CD14-positive monocyte (primary cell): ENCODE results near the gene KDM1B. TPM values are rescaled to one million over a fixed set of nuclear protein-coding genes. Genes with fewer than 3 reads are reported as not detected.
"Not testable (repeated sequence)": the region's sequence is repeated elsewhere in the genome, so short reads cannot be mapped to it uniquely, and the experiment has no call there.

Source experiments
- DNase-seq, 3 donors: peaks; one replicate each; pipeline ENCODE4 v3.0.0-alpha.2; 2011 to 2022
- H2AFZ ChIP-seq: 2 replicates; pipeline ENCODE4 v1.6.0; 2012; ENCODE audit warnings: mild to moderate bottlenecking, low read depth, low read length, inconsistent platforms; ENCODE audit not compliant: insufficient read depth, poor library complexity, severe bottlenecking
- H3K27ac ChIP-seq, 2 donors: 1 replicate in 1 of 2; 2 replicates in 1 of 2; pipeline ENCODE4 v1.5.1; 2012 to 2013; ENCODE audit warnings: low read length in 2 of 2, control low read depth in 1 of 2, inconsistent platforms in 1 of 2, low read depth in 1 of 2, mild to moderate bottlenecking in 1 of 2
- H3K27me3 ChIP-seq, 2 donors: one replicate each; pipeline versions ENCODE4 v1.6.0 to v1.6.1; 2011 to 2013; ENCODE audit warnings: low read length in 2 of 2; ENCODE audit not compliant: control insufficient read depth in 2 of 2, insufficient read depth in 2 of 2
- H3K36me3 ChIP-seq, 2 donors: replicated peaks in 1 of 2; 1 replicate in 1 of 2; 2 replicates in 1 of 2; pipeline versions ENCODE4 v1.5.1 to v1.6.1; 2012 to 2013; ENCODE audit warnings: low read length in 2 of 2, control low read depth in 1 of 2, inconsistent platforms in 1 of 2, mild to moderate bottlenecking in 1 of 2; ENCODE audit not compliant: insufficient read depth in 2 of 2, control insufficient read depth in 1 of 2
- H3K4me1 ChIP-seq, 2 donors: 1 replicate in 1 of 2; 2 replicates in 1 of 2; pipeline versions ENCODE4 v1.5.1 to v1.6.1; 2012 to 2013; ENCODE audit warnings: low read length in 2 of 2, control low read depth in 1 of 2, inconsistent platforms in 1 of 2, mild to moderate bottlenecking in 1 of 2, moderate library complexity in 1 of 2; ENCODE audit not compliant: insufficient read depth in 2 of 2, control insufficient read depth in 1 of 2
- H3K4me2 ChIP-seq: replicated peaks from 2 replicates; pipeline ENCODE3; 2012; ENCODE audit warnings: low read length, moderate library complexity, mild to moderate bottlenecking; ENCODE audit not compliant: poor library complexity, severe bottlenecking; ENCODE audit errors: extremely low read depth
- H3K4me3 ChIP-seq, 3 experiments: fragments of 200-600 bp in 1 of 3; sonication (generic) in 1 of 3; replicated peaks in 1 of 3; 1 replicate in 2 of 3; 2 replicates in 1 of 3; pipeline ENCODE4 v1.5.1; 2011 to 2013; ENCODE audit warnings: low read length in 3 of 3, mild to moderate bottlenecking in 3 of 3, control low read depth in 2 of 3, low read depth in 2 of 3, inconsistent platforms in 1 of 3, moderate library complexity in 1 of 3
- H3K79me2 ChIP-seq: 2 replicates; pipeline ENCODE4 v1.6.0; 2012; ENCODE audit warnings: mild to moderate bottlenecking, control low read depth, inconsistent platforms, low read length, moderate library complexity; ENCODE audit not compliant: insufficient read depth
- H3K9ac ChIP-seq: 2 replicates; pipeline ENCODE4 v1.6.0; 2017; ENCODE audit warnings: low read length, mild to moderate bottlenecking; ENCODE audit not compliant: insufficient read depth, poor library complexity, severe bottlenecking
- H3K9me3 ChIP-seq, 2 donors: replicated peaks in 1 of 2; 1 replicate in 1 of 2; 2 replicates in 1 of 2; pipeline versions ENCODE4 v1.5.1 to v1.6.1; 2012 to 2013; ENCODE audit warnings: low read length in 2 of 2, control low read depth in 1 of 2; ENCODE audit not compliant: control insufficient read depth in 1 of 2, insufficient read depth in 1 of 2
- H4K20me1 ChIP-seq: 2 replicates; pipeline ENCODE4 v1.6.0; 2012; ENCODE audit warnings: mild to moderate bottlenecking, low read length, control low read depth, moderate library complexity; ENCODE audit not compliant: insufficient read depth
- H3K27ac Mint-ChIP-seq, 7 donors: one replicate each; pipeline ENCODE4 v1.8.0; 2020; ENCODE audit warnings: mild to moderate bottlenecking in 7 of 7, mixed read lengths in 7 of 7, moderate library complexity in 6 of 7, inconsistent platforms in 2 of 7
- H3K27me3 Mint-ChIP-seq, 3 donors: one replicate each; pipeline ENCODE4 v1.8.0; 2021 to 2022; ENCODE audit warnings: low read depth in 3 of 3, mild to moderate bottlenecking in 3 of 3, mixed read lengths in 3 of 3, moderate library complexity in 3 of 3, inconsistent platforms in 1 of 3
- H3K36me3 Mint-ChIP-seq, 2 donors: one replicate each; pipeline ENCODE4 v1.8.0; 2020; ENCODE audit warnings: mixed read lengths in 2 of 2, inconsistent platforms in 1 of 2, mild to moderate bottlenecking in 1 of 2
- H3K4me1 Mint-ChIP-seq: one replicate; pipeline ENCODE4 v1.8.0; 2020; ENCODE audit warnings: mild to moderate bottlenecking, mixed read lengths
- H3K4me3 Mint-ChIP-seq, 2 donors: one replicate each; pipeline ENCODE4 v1.8.0; 2020; ENCODE audit warnings: mild to moderate bottlenecking in 2 of 2, mixed read lengths in 2 of 2, moderate library complexity in 1 of 2
- H3K9me3 Mint-ChIP-seq, 7 donors: one replicate each; pipeline ENCODE4 v1.8.0; 2020 to 2022; ENCODE audit warnings: mixed read lengths in 7 of 7, mild to moderate bottlenecking in 6 of 7, moderate library complexity in 6 of 7, inconsistent platforms in 2 of 7
- CTCF ChIP-seq: fragments of 200-600 bp; IDR thresholded peaks from one replicate; pipeline ENCODE4 v1.8.0; 2022; ENCODE audit warnings: antibody characterized with exemption, mild to moderate bottlenecking
- WGBS: methylation state at CpG from one replicate; pipeline ENCODE4 v1.1.5; 2013; ENCODE audit warnings: missing lambda C conversion rate; ENCODE audit not compliant: insufficient coverage; 5-methylcytosine and 5-hydroxymethylcytosine counted together
- intact Hi-C, 2 donors: fragments of 100-400 bp; cut with micrococcal nuclease; formaldehyde crosslinking; loops; one replicate each; pipeline versions ENCODE4 v1.15.0 to v1.15.1; 2023
- polyA plus RNA-seq, 3 donors: library from polyadenylated mRNA; depleted of rRNA in 1 of 3; unstranded in 2 of 3; stranded (reverse) in 1 of 3; fragments of 300-500 nt in 2 of 3; fragments of >200 nt in 1 of 3; fragmentation: Illumina TruSeq in 2 of 3; gene quantifications; 1 replicate in 2 of 3; 2 replicates in 1 of 3; pipeline ENCODE4 v1.2.3, GENCODE V29; 2012 to 2021

KDM1B gene
- polyA plus RNA-seq, 3 donors = 4.4 to 50.8 (median 24.1) TPM

- DNase-seq, H3K4me1 Mint-ChIP-seq, H2AFZ ChIP-seq, H3K27me3 ChIP-seq, H3K4me3 ChIP-seq, intact Hi-C loops, H3K4me1 ChIP-seq, H3K9ac ChIP-seq, H3K9me3 ChIP-seq, H3K4me2 ChIP-seq, H3K27ac ChIP-seq, H3K4me3 Mint-ChIP-seq, H3K27me3 Mint-ChIP-seq: not testable (repeated sequence)
- peak overlapping the region in 2 of 7 donors; percentile 18 to 63 for H3K27ac Mint-ChIP-seq
- peaks cover 0 to 22% (median 4%) of the 10 kb centered on the region in 7 donors for H3K9me3 Mint-ChIP-seq
- peaks cover 61% of the 10 kb centered on the region for H3K79me2 ChIP-seq
- peaks cover 35 to 60% of the 10 kb centered on the region in 2 donors for H3K36me3 ChIP-seq
- peaks cover 37% of the 10 kb centered on the region for H4K20me1 ChIP-seq
- peaks cover 87 to 95% of the 10 kb centered on the region in 2 donors for H3K36me3 Mint-ChIP-seq
- WGBS = 89% methylated on average over 3 of the region's 7 CpGs
Measured at GRCh38 chr6:18231856-18232255, 76.6 kb downstream of the KDM1B start.

- peaks cover 84 to 96% of the 10 kb centered on the region in 2 donors for H3K36me3 Mint-ChIP-seq
- H3K4me1 ChIP-seq, H3K27ac ChIP-seq, H3K9me3 ChIP-seq, H3K27ac Mint-ChIP-seq, H3K4me3 Mint-ChIP-seq, DNase-seq, H2AFZ ChIP-seq, H3K27me3 Mint-ChIP-seq, intact Hi-C loops, H3K27me3 ChIP-seq, H3K4me3 ChIP-seq, H3K9ac ChIP-seq, H3K4me1 Mint-ChIP-seq, H3K4me2 ChIP-seq: not testable (repeated sequence)
- H3K9me3 Mint-ChIP-seq = peaks cover 0 to 19% (median 4%) of the 10 kb centered on the region in 7 donors
- peaks cover 69% of the 10 kb centered on the region for H3K79me2 ChIP-seq
- H3K36me3 ChIP-seq = peaks cover 35 to 60% of the 10 kb centered on the region in 2 donors
- H4K20me1 ChIP-seq = peaks cover 21% of the 10 kb centered on the region
- WGBS = no CpG with 5 or more reads among the region's 4 CpGs
Measured at GRCh38 chr6:18233770-18234169, 78.5 kb downstream of the KDM1B start.

- H3K4me1 ChIP-seq = no peaks in the 10 kb centered on the region
- no peaks in the 10 kb centered on the region for H3K27me3 Mint-ChIP-seq
- peaks cover 0 to 17% (median 4%) of the 10 kb centered on the region in 7 donors for H3K9me3 Mint-ChIP-seq
- no peak overlapping the region for H3K4me2 ChIP-seq
- H3K36me3 ChIP-seq = peaks cover 40 to 65% of the 10 kb centered on the region in 2 donors
- H2AFZ ChIP-seq = no peak overlapping the region
- H3K27me3 ChIP-seq = no peaks in the 10 kb centered on the region
- intact Hi-C loops = no loop called here
- no peak for TF ChIP-seq CTCF
- H3K27ac ChIP-seq = no peak overlapping the region
- H3K4me3 Mint-ChIP-seq = no peak overlapping the region
- peaks cover 80 to 94% of the 10 kb centered on the region in 2 donors for H3K36me3 Mint-ChIP-seq
- peak overlapping the region in 5 of 7 donors; percentile 21 to 83 (median 68) for H3K27ac Mint-ChIP-seq
- 100% methylated on average over 1 of the region's 1 CpG for WGBS
- no peak overlapping the region for H3K9ac ChIP-seq
- H3K4me3 ChIP-seq = no peak overlapping the region
- H3K79me2 ChIP-seq = peaks cover 75% of the 10 kb centered on the region
- no peaks in the 10 kb centered on the region for H3K9me3 ChIP-seq
- DNase-seq = no peak
- H3K4me1 Mint-ChIP-seq = peaks cover 7% of the 10 kb centered on the region
- H4K20me1 ChIP-seq = peaks cover 27% of the 10 kb centered on the region
Measured at GRCh38 chr6:18234564-18234963, 79.3 kb downstream of the KDM1B start.
